Measurements from ENCODE around the gene POU6F2.
"Not testable (repeated sequence)": the region's sequence is repeated elsewhere in the genome, so short reads cannot be mapped to it uniquely, and the experiment has no call there.

Gene POU6F2

GRCh38 chr7:39317896-39318295 lies 340.2 kb downstream of the POU6F2 start:
- DNase-seq: no peak

- no peak for DNase-seq
These were observed 343.5 kb downstream of the POU6F2 start for GRCh38 chr7:39321245-39321644.

DNA sequence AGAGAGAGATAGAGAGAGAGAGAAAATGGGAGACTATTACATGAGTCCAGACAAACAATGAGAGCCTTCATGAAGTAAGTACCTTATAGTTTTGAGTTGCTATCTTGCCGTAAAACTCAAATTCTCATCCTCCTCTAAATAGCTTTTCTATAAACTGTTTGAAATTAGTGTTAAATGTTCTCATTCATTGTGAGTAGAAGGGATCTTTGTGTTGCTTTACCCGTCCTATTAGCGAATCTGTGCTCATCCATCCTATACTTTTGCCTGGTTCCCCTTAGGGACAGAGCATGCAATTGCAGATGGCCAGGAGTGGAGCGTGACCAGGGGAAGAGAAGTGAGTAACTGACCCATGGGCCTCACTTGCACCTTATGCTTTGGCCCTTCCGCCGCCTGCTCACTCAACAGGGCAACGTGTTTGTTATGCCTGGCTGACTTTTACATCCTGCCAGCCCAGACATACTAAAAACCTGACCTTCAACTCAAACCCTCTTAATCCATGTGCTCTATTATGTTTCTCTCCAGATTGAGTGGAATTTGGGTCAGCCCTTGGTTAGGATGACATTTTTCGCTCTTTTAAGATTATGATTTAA lies 344.3 kb downstream of the POU6F2 start:
- DNase-seq: no peak

DNA sequence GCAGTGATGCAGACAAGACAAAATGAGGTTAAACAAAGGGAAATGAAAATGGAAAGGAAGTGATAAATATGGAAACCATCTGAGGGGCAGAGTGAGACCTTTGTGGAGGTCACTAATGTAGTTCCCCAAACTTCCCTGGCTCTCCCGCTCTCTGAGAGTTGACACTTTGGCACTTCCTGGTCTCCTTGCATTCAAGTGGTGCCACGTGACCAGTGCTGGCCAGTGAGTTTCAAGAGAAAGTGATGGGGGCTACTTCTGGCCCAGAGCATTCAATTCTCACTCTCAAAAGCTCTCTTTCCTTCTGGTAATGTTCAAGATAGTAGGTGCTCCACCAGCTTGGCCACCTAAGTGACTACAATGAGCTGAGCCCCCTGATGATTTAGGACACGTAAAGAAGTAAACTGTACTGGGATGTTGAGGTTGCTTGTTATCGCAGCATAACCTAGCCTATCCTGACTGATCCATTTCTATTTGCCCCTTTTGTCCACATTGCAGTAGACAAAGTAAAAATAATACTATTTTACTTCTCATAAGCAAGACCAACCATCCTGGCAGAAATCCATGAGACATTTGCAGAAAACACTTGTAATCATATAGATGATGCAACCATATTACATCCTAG lies 346.5 kb downstream of the POU6F2 start:
- DNase-seq: no peak

DNA sequence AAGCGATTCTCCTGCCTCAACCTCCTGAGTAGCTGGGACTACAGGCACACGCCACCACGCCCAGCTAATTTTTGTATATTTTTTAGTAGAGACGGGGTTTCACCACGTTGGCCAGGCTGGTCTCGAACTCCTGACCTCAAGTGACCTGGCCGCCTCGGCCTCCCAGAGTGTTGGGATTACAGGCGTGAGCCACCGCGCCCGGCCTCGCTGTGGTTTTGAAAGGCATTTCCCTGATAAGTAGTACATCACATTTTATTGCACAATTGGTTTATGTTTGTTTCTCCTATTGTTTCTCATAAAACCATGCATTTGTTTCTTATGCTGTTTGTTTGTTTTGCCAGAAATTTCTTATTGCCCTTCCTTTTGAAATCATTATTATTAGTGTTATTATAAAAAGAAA lies 353.9 kb downstream of the POU6F2 start:
- DNase-seq: not testable (repeated sequence)

DNA sequence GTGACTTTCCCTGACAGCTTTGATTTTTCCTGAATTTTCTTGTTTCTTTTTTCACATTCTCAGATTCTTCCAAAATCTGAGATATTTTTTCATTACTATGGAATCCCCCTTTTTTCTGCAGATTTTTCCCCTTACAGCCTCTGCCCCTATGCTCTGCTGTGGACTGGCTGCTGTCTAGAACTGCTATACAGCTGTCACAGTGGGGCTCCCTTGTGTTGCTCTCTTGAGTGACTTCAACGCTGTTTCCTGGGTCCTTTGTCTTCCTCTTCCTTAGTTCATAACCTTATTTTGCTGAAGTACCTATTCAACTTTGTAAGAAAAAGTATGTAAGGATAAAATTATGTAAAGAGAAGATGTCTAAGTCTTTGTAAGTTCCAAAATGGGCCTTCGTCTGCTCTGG lies 354.4 kb downstream of the POU6F2 start:
- DNase-seq: no peak

GRCh38 chr7:39333701-39334100 lies 356.0 kb downstream of the POU6F2 start:
- DNase-seq: no peak

- DNase-seq: no peak
These were observed 358.7 kb downstream of the POU6F2 start for GRCh38 chr7:39336442-39336841.

GRCh38 chr7:39338716-39339115 lies 361.0 kb downstream of the POU6F2 start:
- no peak for DNase-seq

DNA sequence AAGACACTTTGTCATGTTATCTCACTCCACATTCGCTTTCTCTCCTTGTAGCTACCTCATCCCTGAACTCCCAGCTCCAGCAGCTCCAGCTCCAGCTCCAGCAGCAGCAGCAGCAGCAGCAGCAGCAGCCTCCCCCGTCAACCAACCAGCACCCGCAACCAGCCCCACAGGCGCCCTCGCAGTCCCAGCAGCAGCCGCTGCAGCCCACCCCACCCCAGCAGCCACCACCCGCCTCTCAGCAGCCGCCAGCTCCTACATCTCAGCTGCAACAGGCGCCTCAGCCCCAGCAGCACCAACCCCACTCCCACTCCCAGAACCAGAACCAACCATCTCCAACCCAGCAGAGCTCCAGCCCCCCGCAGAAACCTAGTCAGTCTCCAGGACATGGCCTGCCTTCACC lies 361.9 kb downstream of the POU6F2 start:
- DNase-seq: no peak

- no peak for DNase-seq
These were observed 363.4 kb downstream of the POU6F2 start for GRCh38 chr7:39341083-39341482.

GRCh38 chr7:39342763-39343162 lies 365.1 kb downstream of the POU6F2 start:
- no peak for DNase-seq

GRCh38 chr7:39349452-39350123 lies 371.9 kb downstream of the POU6F2 start:
- DNase-seq: no peak

DNA sequence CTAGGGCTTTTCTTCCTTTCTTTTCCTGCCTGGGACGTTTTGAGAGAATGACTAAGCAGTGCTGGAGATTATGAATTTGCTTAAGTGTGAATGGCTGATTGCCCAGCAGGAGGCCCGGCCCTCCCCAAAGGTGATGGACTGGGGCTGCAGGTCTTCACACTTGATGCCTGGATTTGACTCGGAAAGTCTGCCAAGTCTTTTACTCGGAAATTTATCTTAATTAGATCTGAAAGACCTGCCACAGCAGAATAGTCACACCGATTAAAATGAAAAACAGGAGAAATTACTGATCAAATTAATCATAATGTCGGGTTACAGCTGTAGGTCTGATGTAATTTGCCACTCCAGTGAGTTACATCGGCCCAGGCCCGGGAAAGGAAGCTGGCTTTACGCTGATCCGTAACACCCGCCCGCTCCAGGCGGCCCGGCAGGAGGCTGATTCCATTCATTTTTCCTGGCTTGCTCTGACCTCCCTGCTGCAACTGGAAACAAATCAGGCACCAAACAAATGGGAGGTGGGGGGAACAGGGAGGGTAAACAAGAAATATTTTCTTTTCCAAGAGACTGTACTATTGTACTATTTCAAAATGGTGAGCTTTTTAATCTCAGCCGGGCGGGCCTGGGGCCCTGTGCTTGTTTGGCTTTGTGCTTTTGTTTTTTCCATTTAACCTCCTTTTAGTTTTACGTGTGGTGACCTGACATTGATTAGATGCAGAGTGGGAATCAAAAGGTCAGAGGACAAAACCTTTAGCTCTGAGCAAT lies 376.1 kb downstream of the POU6F2 start:
- DNase-seq: no peak

- DNase-seq: no peak
These were observed 378.0 kb downstream of the POU6F2 start for GRCh38 chr7:39355664-39356063.

GRCh38 chr7:39356172-39356925 lies 378.6 kb downstream of the POU6F2 start:
- no peak for DNase-seq

DNA sequence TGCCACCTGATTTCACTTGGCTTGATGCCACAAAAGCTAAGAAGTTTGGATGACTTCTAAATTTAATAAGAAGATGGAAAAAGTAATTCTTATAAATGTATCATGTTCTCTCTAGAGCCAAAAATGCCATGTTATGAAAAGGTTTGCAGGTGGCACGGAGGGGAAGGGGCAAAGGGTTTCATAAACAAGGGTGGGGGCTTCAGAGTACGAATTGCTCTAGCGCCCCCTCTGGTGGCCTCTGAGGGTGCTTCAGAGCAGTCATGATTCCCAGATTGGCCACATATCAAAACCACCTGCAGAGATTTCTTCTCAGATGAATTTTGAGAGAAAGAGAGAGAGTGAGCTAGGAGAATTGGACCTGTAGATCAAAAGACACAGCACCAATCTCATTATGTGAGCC lies 379.9 kb downstream of the POU6F2 start:
- DNase-seq: no peak

- no peak for DNase-seq
These were observed 382.3 kb downstream of the POU6F2 start for GRCh38 chr7:39360038-39360437.

GRCh38 chr7:39360766-39361165 lies 383.1 kb downstream of the POU6F2 start:
- no peak for DNase-seq

DNA sequence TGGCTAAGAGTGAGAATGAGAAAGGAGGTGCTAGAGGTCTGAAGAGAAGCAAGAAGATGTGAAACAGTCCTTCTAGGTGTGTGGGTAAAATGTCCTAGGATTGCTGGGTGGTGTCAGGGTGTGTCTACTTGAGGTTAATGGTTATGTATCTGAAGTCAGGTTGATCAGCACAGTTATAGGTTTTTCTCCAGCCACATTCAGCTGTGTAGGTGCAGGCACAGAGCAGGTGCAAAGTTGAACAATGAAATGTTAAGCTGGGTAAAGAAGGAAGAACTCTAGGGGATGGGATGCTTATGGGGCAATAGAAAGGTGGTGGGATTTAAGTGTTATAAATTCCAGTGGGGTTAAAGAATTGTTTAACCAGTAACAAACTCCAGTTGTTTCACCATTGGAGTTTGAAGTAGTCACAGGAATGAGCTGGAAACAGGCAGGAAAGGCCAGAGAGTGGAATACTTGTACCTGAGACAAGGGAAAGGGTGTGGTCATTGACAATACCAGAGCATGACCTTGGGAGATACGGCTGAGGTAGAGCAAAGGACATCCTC lies 388.1 kb downstream of the POU6F2 start:
- DNase-seq: no peak

- DNase-seq: no peak
These were observed 389.7 kb downstream of the POU6F2 start for GRCh38 chr7:39367451-39367850.

DNA sequence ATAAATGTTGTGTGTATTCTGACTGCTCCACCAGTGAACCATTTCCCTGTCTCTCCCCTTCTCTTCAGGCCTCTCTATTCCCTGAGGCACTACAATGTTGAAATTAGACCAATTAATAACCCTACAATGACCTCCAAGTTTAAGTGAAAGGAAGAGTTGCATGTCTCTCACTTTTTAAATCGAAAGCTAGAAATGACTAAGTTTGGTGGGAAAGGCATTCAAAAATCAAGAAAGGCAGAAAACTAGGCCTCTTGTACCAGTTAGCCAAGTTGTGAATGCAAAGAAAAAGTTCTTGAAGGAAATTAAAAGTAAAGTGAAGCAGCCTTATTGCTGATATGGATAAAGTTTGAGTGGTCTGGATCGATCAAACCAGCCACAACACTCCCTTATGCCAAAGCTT lies 390.2 kb downstream of the POU6F2 start:
- no peak for DNase-seq

DNA sequence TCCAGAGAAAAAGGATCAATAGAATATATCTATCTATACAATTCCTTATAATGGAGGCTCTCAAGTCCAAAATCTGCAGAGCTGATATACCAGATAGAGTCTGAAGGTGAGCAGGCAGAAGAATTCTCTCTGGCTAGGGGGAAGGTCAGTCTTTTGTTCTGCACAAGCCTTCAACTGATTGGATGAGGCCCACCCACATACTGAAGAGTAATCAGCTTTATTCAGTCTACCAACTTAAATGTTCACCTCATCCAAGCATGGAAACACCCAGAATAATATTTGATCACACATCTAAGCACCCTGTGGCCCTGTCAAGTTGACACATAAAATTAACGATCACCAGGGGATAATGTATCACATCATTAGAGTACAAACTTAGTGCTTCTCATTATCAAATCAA lies 394.7 kb downstream of the POU6F2 start:
- DNase-seq: no peak
